ENCODE data around the gene CRIP3.
"Not testable (repeated sequence)": the region's sequence is repeated elsewhere in the genome, so short reads cannot be mapped to it uniquely, and the experiment has no call there.

- TF ChIP-seq CTCF, POLR2A (IDR thresholded peaks at IDR 0.05): not testable (repeated sequence)
Observed at GRCh38 chr6:43351951-43352350, 43.3 kb upstream of the CRIP3 start.
